ENCODE measurements around the gene HACD3.
"Not testable (repeated sequence)": the region's sequence is repeated elsewhere in the genome, so short reads cannot be mapped to it uniquely, and the experiment has no call there.

HACD3 gene, protein sequence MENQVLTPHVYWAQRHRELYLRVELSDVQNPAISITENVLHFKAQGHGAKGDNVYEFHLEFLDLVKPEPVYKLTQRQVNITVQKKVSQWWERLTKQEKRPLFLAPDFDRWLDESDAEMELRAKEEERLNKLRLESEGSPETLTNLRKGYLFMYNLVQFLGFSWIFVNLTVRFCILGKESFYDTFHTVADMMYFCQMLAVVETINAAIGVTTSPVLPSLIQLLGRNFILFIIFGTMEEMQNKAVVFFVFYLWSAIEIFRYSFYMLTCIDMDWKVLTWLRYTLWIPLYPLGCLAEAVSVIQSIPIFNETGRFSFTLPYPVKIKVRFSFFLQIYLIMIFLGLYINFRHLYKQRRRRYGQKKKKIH

DNA sequence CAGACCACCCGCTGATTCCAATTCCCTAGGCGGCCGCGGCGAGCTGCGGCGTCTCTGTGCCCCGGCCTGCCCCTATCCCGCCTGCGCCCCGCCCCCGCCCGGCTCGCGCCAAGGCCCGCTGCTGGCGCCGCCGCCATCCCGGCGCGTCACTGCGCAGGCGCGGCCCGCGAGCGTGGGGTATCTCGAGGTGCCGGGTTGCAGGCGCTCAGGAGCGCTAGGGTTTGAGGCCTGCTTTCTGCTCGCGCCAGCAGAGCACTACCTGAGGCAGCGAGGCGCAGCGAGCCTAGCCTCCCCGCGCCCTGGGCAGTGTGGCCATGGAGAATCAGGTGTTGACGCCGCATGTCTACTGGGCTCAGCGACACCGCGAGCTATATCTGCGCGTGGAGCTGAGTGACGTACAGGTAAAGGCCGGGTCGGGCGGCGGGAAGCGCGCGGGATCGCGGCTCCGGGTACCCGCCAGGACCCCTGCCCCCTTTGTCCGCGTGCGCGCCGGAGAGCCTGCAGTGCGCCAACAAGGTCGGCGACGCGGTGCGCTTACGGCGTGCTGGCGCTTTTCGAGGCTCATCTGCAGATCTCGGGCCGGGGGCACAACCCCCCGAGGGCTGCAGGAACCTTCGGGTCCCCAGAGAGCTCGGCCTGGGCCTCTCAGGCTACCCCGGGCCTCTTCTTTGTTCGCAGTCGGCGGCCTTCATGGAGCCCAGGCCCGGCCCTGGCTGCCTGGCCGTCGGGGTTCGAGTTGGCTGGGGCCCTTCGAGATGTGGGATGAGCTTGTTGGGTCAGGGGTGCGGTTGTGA lies at the start of gene HACD3:
TSS of gene HACD3 (plus strand) at position 146 of the 794 bp plus-strand sequence. CDS start at position 315, 169 bp downstream.
- peak; percentile 90 for DNase-seq

DNA sequence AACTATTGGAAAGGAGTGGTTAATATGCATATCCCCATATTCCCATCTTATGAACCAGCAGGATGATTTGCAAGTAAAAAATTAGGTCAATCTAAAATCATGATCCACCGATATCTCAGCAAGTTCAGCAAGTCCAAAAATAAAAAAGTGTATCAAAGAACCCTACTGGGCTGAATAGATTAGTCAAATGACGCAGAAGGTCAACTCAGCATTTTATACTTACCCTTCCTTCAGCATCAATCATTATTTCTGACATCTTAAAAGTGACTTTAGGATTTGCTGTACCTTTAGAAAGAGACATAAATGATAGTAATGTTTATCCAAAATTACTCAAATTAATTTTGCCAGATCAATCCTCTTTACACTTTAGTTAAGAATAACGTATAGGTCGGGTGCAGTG lies 45.4 kb upstream of the HACD3 start:
- DNase-seq, result no peak

DNA sequence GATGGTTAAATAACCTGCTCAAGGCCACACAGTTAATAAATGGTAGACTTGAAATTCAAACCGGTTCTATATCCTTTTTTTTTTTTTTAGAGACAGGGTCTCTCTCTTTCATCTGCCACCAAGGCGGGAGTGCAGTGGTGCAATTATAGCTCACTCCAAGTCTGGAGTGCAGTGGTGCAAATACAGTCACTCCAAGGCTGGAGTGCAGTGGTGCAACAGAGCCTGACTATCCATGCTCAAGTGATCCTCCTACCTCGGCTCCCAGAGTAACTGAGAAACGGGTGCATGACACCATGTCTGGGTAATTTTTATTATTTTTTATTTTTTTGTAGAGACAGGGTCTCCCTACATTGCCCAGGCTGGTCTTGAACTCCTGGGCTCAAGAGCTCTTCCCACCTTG lies 36.2 kb upstream of the HACD3 start:
- DNase-seq, result no peak

DNA sequence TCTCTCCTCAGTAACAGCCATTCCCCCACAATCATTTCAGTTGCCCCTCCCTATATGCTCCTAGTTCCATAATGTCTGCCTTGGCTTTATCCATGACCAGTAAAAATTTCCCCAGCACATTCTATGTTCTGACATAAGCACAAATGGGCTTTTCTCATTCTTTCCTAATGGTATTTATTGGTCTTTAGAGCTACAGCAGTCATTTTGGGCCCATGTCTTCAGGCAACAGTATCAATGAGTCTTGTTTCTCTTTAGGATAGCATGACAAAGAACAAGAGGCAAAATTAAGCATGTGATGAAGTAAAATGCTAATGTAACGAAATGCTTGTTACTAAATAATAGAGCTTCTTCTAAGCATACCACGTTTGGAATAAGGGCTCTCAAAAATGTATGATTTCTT lies 20.9 kb upstream of the HACD3 start:
- no peak for DNase-seq

DNA sequence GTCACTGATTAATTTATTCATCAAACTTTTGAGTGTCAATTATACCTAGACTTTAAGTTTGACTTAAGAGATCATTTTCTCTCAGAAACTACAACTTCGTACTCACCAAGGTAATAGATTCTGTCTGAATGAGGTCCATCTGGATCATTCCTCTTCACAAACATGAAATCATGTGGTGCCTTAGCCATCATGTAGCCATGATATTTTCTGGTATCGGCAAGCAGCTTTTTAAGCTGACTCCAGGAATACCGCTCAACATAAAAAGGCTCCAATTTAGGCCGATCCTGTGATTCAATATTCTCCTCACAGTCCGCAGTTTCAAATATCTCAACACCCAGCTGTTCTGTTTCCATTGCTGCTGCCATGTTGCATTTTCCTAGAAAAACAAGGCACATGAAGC lies 18.1 kb upstream of the HACD3 start:
- DNase-seq, result no peak

DNA sequence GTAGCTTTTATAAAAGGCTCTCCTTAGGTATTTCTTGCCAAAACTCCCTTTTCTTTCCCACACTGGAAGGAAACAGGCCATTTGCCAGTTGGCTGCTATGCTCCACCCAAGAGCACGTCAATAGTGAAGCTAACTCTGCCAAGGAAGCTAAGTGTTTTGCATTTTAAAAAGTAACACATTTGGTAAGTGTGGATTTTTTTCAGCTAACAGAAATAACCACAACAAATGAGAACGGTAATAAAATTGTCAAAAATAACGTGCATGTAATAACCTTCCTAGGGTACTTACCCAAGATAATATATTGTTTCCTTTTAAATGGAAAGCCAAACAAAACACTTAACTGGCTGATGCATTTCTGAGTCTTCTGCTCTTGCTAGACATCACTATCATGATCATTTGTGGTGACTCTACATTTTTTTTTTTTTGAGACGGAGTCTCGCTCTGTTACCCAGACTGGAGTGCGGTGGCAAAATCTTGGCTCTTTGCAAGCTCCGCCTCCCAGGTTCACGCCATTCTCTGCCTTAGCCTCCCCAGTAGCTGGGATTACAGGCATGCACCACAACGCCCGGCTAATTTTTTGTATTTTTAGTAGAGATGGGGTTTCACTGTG lies 17.4 kb upstream of the HACD3 start:
- DNase-seq, result no peak

DNA sequence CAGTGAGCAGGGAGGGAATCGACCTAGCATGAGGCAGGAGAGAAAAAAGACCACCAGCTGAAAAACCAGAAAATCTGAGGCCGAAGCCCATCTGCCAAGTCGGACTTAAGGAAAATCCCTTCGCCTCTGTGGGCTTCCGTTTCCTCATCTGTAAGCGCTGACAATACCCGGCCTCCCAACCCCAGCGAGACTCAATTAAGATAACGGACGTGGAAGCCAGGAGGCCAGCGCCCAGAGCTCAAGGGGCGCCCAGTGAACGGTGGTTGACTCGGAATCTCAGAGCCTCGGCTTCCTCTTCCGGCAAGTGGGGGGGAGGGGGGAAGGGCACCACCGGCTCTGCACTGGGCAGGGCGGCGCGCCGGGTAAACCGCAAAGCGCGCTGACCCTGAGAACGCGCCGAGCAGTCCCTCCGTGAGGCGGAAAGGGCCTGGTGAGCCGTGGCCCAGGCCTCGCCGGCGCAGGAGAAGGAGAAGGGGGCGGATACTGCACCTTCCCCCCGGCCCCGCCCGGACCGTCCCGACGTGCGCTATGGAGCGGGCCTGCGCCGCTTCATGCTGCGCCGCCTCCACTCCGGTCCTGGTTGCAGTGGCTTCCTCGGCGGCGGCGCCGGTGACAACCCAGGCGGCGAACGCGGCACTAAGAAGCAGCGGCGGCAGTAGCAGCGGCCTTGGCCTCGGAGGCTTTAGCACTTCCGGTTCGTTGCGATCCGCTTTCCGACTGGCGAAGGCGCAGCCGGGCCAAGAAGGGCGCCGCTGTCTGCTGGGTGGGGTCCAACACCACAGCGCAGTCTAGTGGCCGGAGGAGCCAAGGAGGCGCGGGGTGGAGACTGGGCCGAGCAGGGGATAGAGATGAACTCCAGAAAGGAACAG lies 13.0 kb upstream of the HACD3 start, which contains the start of gene DPP8:
TSS of gene DPP8 (minus strand) at position 693 of the 869 bp plus-strand sequence. CDS start 5,136 bp downstream, outside the sequence.
- peak; percentile 97 for DNase-seq

DNA sequence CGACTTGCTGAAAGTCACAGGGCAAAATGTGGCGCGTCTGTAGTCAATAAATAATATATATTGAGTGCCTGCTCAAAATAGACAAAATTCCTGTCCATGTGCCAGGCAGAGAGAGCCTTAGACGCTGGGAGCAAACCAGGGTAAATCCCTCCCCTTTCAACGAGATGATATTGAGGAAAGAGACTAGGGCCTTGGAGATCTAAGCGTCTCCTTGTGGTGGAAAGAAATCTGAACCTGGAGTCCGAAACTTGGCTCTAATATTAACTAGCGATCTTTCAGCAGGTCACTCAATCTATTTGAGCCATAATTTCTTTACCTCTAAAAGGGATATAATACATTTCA lies 12.4 kb upstream of the HACD3 start:
- DNase-seq, result no peak

DNA sequence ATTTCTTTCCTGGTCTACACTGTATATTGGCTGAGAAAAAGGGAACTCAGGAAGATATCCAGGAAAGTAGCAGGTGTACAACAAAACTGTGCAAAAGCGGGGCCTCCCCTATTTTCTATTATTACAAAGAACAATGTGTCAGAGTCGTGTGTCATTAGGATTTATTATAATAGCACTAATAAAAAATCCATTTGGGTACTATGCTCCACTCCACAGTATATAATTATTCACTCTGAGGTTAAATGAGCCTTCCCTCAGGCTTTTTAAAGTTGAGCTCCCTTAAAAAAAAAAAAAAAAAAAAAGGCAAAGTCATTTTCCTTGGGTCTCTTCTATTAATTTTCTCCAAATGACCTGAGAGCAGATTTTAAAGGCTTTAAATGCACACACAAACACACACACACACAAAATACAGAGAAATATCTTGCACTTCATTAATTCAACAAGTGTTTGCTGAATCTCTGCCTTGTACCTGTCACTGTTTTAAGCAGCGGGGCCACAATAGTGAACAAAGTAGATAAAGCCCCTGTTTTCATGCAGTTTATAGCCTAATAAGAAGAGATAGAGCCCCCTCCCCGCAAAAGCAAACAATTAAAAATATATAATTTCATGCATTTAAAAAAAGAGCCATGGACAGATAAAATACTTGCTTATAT lies 11.5 kb upstream of the HACD3 start:
- no peak for DNase-seq

DNA sequence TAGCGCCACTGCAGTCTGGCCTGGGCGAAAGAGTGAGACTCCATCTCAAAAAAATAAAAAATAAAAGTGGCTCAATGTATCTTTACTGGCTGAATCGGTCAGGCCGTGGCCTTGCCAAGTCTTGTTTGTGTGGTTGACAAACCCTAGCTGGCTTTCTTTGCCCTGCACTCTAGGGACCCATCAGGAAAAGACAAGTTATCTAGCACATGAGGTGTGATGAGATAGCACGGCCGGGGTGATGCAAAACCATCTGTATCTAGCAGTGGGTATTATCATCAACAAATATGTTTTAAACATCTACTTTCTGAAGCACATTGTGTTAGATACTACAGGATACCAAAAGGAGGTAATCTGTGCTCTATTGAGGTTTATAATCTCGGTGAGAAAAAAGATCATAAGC lies 8.9 kb upstream of the HACD3 start:
- no peak for DNase-seq

DNA sequence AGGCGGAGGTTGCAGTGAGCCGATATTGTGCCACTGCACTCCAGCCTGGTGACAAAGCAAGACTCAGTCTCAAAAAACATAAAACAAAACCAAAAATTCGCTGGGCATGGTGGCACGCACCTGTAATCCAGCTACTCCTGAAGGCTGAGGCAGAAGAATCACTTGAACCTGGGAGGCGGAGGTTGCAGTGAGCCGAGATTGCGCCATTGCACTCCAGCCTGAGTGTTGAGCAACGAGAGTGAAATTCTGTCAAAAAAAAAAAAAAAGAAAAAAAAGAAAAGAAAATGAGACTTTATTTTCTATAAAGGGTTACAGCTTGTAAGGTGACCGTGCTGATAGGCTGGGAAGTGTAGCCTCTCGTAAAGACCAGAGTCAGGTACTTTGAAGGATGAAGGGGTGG lies 6.0 kb upstream of the HACD3 start:
- no peak for DNase-seq

DNA sequence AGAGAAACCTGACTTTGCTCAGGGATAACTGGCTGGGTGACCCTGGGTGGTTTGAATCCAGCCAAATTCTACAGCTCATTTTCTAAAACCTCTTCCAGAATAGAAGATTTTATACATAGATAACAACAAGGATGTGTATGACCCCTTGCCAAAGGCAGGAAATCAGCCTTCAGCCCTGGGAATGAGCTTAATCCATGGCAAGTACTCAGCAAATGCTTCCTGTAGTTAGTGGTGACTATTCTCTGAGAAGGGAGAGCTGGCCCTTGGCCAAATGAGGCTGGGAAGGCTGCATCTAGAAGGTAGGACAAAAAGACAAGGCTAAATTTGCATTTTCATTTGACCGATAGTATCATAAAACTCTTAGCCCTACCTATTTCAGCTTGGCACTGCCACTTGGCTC lies 4.6 kb upstream of the HACD3 start:
- no peak for DNase-seq

DNA sequence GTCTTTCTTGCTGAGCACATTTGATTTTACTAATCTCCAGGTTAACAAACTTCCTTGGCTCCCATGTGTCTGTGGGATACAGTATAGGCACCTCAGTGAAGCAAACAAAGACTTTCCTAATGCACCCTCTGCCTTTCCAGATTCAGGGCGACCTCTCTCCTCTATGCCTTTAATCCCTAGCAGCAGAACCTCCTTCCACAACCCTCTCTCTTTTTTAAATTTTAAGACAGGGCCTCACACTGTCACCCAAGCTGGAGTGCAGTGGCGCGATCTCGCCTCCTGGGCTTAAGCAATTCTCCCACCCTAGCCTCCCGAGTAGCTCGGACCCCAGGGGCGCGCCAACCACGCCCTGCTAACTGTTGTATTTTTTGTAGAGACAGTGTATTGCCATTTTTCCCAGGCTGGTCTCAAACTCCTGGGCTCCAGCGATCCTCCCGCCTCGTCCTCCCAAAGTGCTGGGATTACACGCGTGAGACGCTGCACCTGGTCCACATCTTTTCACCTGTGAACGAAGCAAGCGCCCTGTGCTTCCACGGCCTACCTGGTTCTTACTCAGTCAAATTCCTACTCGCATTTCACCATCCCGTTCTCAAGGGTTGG lies 1.7 kb upstream of the HACD3 start:
- DNase-seq, result no peak

DNA sequence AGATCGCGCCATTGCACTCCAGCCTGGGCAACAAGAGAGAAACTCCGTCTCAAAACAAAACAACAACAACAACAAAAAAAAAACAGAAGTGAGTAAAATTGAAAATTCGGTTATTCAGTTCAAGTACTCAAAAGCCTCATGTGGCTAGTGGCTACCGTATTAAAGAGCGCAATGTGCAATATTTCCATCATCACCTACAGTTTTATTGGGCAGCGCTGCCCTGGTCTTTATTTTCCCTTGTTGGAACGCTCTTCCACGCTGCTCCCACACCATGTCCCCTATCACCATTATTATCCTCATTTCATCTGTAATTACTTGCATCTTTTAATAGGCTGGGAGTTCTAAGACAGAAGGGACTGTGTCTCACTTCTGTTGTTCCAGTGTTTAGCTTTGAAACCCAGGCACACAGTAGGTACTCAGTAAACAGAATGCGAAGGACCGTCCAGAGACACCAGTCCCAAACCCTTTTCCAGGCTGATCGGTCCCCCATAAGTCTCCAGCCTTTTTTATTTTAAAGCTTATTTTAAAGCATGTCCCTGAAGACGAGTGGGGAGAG lies 423 bp upstream of the HACD3 start:
- no peak for DNase-seq

DNA sequence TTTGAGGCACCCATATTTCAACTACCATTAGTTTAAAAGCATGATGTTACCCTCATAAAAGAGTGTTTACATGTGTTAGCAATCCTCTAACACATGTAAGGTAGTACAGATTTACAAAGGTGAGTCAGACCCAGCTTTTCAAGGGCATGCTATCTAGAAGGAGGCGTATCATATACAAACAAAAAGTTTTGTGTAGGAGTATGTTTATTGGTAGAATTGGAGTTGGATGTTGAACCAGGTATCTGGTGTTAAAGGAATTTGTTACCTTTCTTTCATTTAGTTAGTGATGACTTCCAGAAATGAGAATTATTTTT lies 2.4 kb downstream of the HACD3 start:
- no peak for DNase-seq

DNA sequence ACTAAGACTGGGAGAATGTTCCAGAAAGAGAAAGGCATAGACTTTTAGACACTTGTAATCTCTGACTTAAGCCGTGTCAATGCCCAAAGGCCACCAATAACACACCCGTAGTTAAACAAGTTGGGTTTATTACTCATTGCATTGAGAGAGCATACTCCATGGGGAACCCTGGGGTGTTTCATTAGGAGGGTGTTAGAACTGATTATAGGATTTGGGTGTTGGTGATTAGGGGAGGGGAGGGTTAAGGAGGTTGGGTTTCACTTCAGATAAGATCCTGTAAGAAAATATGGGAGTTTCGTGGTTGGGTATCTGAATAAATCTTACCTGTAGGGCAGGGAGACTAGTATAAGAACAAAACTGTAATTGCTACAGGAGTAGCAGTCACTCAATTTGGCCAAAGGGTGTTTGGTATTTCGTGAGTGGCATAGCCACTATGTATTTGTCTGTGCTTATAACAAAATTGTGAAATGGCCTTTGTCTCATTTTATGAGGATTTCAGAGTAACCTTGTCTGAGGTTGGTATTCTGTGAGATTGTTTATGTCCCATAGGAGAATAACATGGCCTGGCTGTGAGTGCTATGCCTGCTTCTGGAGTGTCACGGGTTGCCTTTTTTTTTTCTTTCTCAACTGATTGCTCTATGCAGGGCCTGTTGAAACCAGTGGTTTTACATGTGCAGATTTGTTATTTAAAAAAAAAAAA lies 2.9 kb downstream of the HACD3 start:
- no peak for DNase-seq

DNA sequence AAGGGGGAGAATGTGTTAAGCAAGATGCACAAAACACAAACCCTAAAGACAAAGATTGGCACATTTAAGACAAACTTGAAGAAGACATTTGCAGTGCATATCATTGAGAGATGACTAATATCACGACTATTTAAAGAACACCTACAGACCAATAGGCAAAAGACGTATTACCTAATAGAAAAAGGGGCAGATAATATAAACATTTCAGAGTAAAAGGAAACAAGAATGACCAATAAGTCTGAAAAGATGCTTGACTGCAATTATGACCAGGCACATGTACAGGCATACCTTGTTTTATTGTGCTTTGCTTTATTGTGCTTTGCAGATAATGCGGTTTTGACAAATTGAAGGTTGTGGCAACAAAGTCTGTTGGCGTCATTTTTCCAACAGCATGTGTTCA lies 4.9 kb downstream of the HACD3 start:
- no peak for DNase-seq

DNA sequence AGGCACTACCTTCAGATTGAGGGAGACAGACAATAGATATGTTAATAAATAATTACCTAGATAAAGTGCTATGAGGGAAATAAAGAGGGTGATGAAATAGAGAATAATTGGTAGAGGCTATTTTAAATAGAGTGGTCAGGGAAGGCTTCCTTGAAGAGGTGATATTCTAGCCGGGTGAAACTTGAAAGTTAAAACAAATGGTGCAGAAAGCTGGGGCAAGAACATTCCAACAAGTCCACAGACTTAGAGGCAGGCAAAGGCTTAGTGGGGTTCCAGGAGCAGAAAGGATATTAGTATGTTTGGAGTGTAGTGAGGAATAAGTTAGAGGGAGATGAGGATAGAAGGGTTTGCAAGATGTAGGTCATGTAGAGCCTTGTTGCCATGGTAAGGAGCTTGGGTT lies 10.1 kb downstream of the HACD3 start:
- DNase-seq, result no peak

DNA sequence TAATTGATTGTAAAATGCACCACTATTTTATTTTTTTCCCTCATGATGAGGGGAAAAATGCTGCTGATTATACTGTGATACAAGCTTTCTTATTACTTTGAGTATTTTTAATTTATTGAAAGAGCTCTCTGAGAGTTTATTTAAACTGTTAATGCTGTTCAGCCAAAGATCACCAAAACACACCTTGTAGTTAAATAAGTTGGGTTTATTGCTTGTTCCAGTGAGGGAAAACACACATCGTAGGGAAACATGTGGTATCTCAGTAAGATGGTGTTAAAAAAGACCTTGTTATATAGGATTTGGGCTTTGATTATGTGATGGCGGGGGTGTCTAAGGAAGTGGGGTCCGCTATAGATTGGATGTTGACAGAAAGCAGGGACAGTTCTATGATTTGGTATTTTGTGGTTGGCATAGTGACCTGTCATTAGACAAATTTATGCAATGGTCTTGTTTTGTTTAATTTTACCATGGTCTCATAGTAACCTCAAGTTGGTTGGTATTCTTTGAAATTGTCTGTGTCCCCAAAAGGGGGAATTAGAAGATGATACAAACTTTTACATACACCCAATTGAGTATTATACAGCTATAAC lies 11.1 kb downstream of the HACD3 start:
- no peak for DNase-seq

DNA sequence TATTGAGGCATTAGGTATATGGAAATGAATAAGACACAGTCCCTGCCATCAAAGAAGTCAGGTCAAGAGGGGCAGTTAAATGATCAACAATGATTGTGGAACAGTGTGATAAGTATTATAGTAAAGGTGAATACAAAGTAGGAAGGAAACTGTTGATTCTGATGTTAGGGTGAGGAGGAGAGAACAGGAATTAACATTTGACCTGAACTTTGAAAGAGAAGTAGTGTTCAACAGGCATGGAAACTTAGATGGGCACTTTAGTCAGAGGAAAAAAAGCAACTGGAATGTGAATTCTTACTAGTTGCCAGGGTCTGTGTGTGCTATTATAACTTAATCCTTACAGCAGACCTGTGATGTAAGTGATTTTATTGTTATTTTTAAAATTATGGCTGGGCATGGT lies 17.6 kb downstream of the HACD3 start:
- DNase-seq, result no peak

DNA sequence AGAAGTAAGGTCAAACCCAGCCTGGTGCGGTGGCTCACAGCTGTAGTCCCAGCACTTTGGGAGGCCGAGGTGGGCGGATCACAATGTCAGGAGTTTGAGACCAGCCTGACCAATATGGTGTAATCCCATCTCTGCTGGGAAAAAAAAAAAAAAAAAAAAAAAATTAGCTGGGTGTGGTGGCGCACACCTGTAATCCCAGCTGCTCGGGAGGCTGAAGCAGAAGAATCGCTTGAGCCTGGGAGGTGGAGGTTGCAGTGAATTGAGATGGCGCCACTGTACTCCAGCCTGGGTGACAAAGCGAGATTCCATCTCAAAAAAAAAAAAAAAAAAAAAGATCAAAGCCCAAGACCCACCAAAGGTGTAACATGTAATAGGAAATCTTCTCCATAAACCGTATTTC lies 19.0 kb downstream of the HACD3 start:
- DNase-seq, result not testable (repeated sequence)
